ENCODE data around the gene KRT76.

The KRT76 gene

GRCh38 chr12:52794479-52795331 lies 17.6 kb upstream of the KRT76 start:
- Histone ChIP-seq H3K4me2 (ENCODE audit: low read length) (no peak overlapping the region), H3K9me3 (replicated peaks; ENCODE audit: low read length) (no peaks in the 10 kb centered on the region), H3K4me3 (ENCODE audit: low read length) (no peak overlapping the region), H3K9ac (ENCODE audit: low read depth, low read length) (no peak overlapping the region), H3K27me3 (ENCODE audit: control insufficient read depth, insufficient read depth, low read length) (peaks cover 48% of the 10 kb centered on the region), H3K4me1 (ENCODE audit: control insufficient read depth, insufficient read depth, low read length) (no peaks in the 10 kb centered on the region), H3K36me3 (ENCODE audit: insufficient read depth, low read length) (no peaks in the 10 kb centered on the region)

- Histone ChIP-seq H3K4me2 (ENCODE audit: low read length) (no peak overlapping the region), H3K4me3 (ENCODE audit: low read length) (no peak overlapping the region), H3K27me3 (ENCODE audit: control insufficient read depth, insufficient read depth, low read length) (peaks cover 58% of the 10 kb centered on the region)
These were observed 15.3 kb upstream of the KRT76 start for GRCh38 chr12:52792185-52793029.

GRCh38 chr12:52791271-52792184 lies 14.4 kb upstream of the KRT76 start:
- H3K27me3 ChIP-seq (ENCODE audit: control insufficient read depth, insufficient read depth, low read length): peaks cover 61% of the 10 kb centered on the region
- no peaks in the 10 kb centered on the region for H3K36me3 ChIP-seq (ENCODE audit: insufficient read depth, low read length)
- H3K4me2 ChIP-seq (ENCODE audit: low read length): no peak overlapping the region
- no peak overlapping the region for H3K9ac ChIP-seq (ENCODE audit: low read depth, low read length)
- no peaks in the 10 kb centered on the region for H3K9me3 ChIP-seq (replicated peaks; ENCODE audit: low read length)
- H3K4me3 ChIP-seq (ENCODE audit: low read length): no peak overlapping the region
- H3K4me1 ChIP-seq (ENCODE audit: control insufficient read depth, insufficient read depth, low read length): no peaks in the 10 kb centered on the region

More at GRCh38 chr12:52792185-52793029, 15.3 kb upstream of the KRT76 start:
- Histone ChIP-seq H3K9me3 (replicated peaks; ENCODE audit: low read length) (no peaks in the 10 kb centered on the region), H3K36me3 (ENCODE audit: insufficient read depth, low read length) (no peaks in the 10 kb centered on the region), H3K4me1 (ENCODE audit: control insufficient read depth, insufficient read depth, low read length) (no peaks in the 10 kb centered on the region), H3K9ac (ENCODE audit: low read depth, low read length) (no peak overlapping the region)

GRCh38 chr12:52790427-52791270 lies 13.5 kb upstream of the KRT76 start:
- peaks cover 54% of the 10 kb centered on the region for H3K27me3 ChIP-seq (ENCODE audit: control insufficient read depth, insufficient read depth, low read length)

GRCh38 chr12:52789637-52790426 lies 12.7 kb upstream of the KRT76 start:
- Histone ChIP-seq H3K36me3 (ENCODE audit: insufficient read depth, low read length) (no peaks in the 10 kb centered on the region), H3K9ac (ENCODE audit: low read depth, low read length) (no peak overlapping the region), H3K4me2 (ENCODE audit: low read length) (no peak overlapping the region), H3K27me3 (ENCODE audit: control insufficient read depth, insufficient read depth, low read length) (peaks cover 62% of the 10 kb centered on the region), H3K4me1 (ENCODE audit: control insufficient read depth, insufficient read depth, low read length) (no peaks in the 10 kb centered on the region), H3K9me3 (replicated peaks; ENCODE audit: low read length) (no peaks in the 10 kb centered on the region), H3K4me3 (ENCODE audit: low read length) (no peak overlapping the region)

More at GRCh38 chr12:52790427-52791270, 13.5 kb upstream of the KRT76 start:
- no peak overlapping the region for H3K9ac ChIP-seq (ENCODE audit: low read depth, low read length)
- no peak overlapping the region for H3K4me3 ChIP-seq (ENCODE audit: low read length)
- no peaks in the 10 kb centered on the region for H3K36me3 ChIP-seq (ENCODE audit: insufficient read depth, low read length)
- H3K4me1 ChIP-seq (ENCODE audit: control insufficient read depth, insufficient read depth, low read length): no peaks in the 10 kb centered on the region
- H3K4me2 ChIP-seq (ENCODE audit: low read length): no peak overlapping the region
- no peaks in the 10 kb centered on the region for H3K9me3 ChIP-seq (replicated peaks; ENCODE audit: low read length)

GRCh38 chr12:52788876-52789636 lies 11.9 kb upstream of the KRT76 start:
- Histone ChIP-seq H3K4me3 (ENCODE audit: low read length) (no peak overlapping the region), H3K36me3 (ENCODE audit: insufficient read depth, low read length) (no peaks in the 10 kb centered on the region), H3K27me3 (ENCODE audit: control insufficient read depth, insufficient read depth, low read length) (peaks cover 62% of the 10 kb centered on the region), H3K9me3 (replicated peaks; ENCODE audit: low read length) (no peaks in the 10 kb centered on the region), H3K9ac (ENCODE audit: low read depth, low read length) (no peak overlapping the region), H3K4me1 (ENCODE audit: control insufficient read depth, insufficient read depth, low read length) (no peaks in the 10 kb centered on the region), H3K4me2 (ENCODE audit: low read length) (no peak overlapping the region)

- no peak overlapping the region for H3K4me3 ChIP-seq (ENCODE audit: low read length)
- H3K4me1 ChIP-seq (ENCODE audit: control insufficient read depth, insufficient read depth, low read length): no peaks in the 10 kb centered on the region
- H3K9me3 ChIP-seq (replicated peaks; ENCODE audit: low read length): no peaks in the 10 kb centered on the region
- no peaks in the 10 kb centered on the region for H3K36me3 ChIP-seq (ENCODE audit: insufficient read depth, low read length)
- H3K27me3 ChIP-seq (ENCODE audit: control insufficient read depth, insufficient read depth, low read length): peaks cover 66% of the 10 kb centered on the region
- no peak overlapping the region for H3K9ac ChIP-seq (ENCODE audit: low read depth, low read length)
- H3K4me2 ChIP-seq (ENCODE audit: low read length): no peak overlapping the region
These were observed 11.2 kb upstream of the KRT76 start for GRCh38 chr12:52788192-52788875.

- Histone ChIP-seq H3K4me1 (ENCODE audit: control insufficient read depth, insufficient read depth, low read length) (no peaks in the 10 kb centered on the region), H3K4me2 (ENCODE audit: low read length) (no peak overlapping the region), H3K27me3 (ENCODE audit: control insufficient read depth, insufficient read depth, low read length) (peaks cover 60% of the 10 kb centered on the region), H3K9ac (ENCODE audit: low read depth, low read length) (no peak overlapping the region), H3K4me3 (ENCODE audit: low read length) (no peak overlapping the region), H3K36me3 (ENCODE audit: insufficient read depth, low read length) (no peaks in the 10 kb centered on the region), H3K9me3 (replicated peaks; ENCODE audit: low read length) (no peaks in the 10 kb centered on the region)
These were observed 10.4 kb upstream of the KRT76 start for GRCh38 chr12:52787324-52788191.

Data from skeletal muscle satellite cell (primary cell).